ENCODE results near the gene RASA4B. TPM values are rescaled to one million over a fixed set of nuclear protein-coding genes. Genes with fewer than 3 reads are reported as not detected.
A peak's percentile ranks its signal among the peaks of the same experiment; 100 is the strongest.
"Not testable (repeated sequence)": the region's sequence is repeated elsewhere in the genome, so short reads cannot be mapped to it uniquely, and the experiment has no call there.

Gene RASA4B
- total RNA-seq, 2 donors from 2014 or later = 20.0 to 29.8 TPM

GRCh38 chr7:102464577-102465280, 52.8 kb downstream of the RASA4B start, which contains the start of the genes ALKBH4 and LRWD1:
Gene ALKBH4, minus strand, starts transcription at chr7:102464863. Its CDS starts 27 bp downstream, at chr7:102464836.
Gene LRWD1, plus strand, starts transcription at chr7:102464984. Its CDS starts 97 bp downstream, at chr7:102465081.
- no peaks in the 10 kb centered on the region for H3K27me3 Mint-ChIP-seq (ENCODE audit: low read depth)
- ATAC-seq (replicated peaks in 1 of 2) (peak; percentile 96), DNase-seq (peak; percentile 98)
- H3K4me1 Mint-ChIP-seq (ENCODE audit: low read depth) = peaks cover 37% of the 10 kb centered on the region
- peak within 1 kb of the TSS; percentile 94 to 96 for H3K4me3 Mint-ChIP-seq
- peak within 1 kb of the TSS; percentile 79 for H3K27ac Mint-ChIP-seq
- no peaks in the 10 kb centered on the region for H3K9me3 Mint-ChIP-seq
- peaks cover 0 to 2% of the 10 kb centered on the region in 2 donors for H3K36me3 Mint-ChIP-seq (ENCODE audit: insufficient read depth in 2 of 2)

GRCh38 chr7:102463841-102464576, 53.6 kb downstream of the RASA4B start:
- H3K27me3 Mint-ChIP-seq (ENCODE audit: low read depth) = no peaks in the 10 kb centered on the region
- H3K4me1 Mint-ChIP-seq (ENCODE audit: low read depth) = peaks cover 37% of the 10 kb centered on the region
- peak overlapping the region; percentile 94 to 96 for H3K4me3 Mint-ChIP-seq
- no peaks in the 10 kb centered on the region for H3K9me3 Mint-ChIP-seq
- DNase-seq (no peak), ATAC-seq (replicated peaks in 1 of 2) (no peak)
- peak overlapping the region; percentile 79 for H3K27ac Mint-ChIP-seq
- H3K36me3 Mint-ChIP-seq (ENCODE audit: insufficient read depth in 2 of 2) = peaks cover 0 to 3% of the 10 kb centered on the region in 2 donors

GRCh38 chr7:102460467-102460866, 57.1 kb downstream of the RASA4B start:
- Mint-ChIP-seq H3K4me3 (no peak overlapping the region), H3K27ac (no peak overlapping the region), H3K36me3 (ENCODE audit: insufficient read depth in 2 of 2) (peaks cover 0 to 5% of the 10 kb centered on the region in 2 donors), H3K27me3 (ENCODE audit: low read depth) (no peaks in the 10 kb centered on the region), H3K4me1 (ENCODE audit: low read depth) (peaks cover 24% of the 10 kb centered on the region), H3K9me3 (no peaks in the 10 kb centered on the region)
- DNase-seq (no peak), ATAC-seq (replicated peaks in 1 of 2) (no peak)

GRCh38 chr7:102459221-102459844, 58.2 kb downstream of the RASA4B start:
- ATAC-seq (replicated peaks in 1 of 2) = no peak
- Mint-ChIP-seq H3K4me1 (ENCODE audit: low read depth) (peaks cover 24% of the 10 kb centered on the region), H3K27me3 (ENCODE audit: low read depth) (no peaks in the 10 kb centered on the region), H3K9me3 (no peaks in the 10 kb centered on the region), H3K27ac (no peak overlapping the region), H3K4me3 (no peak overlapping the region), H3K36me3 (ENCODE audit: insufficient read depth in 2 of 2) (peaks cover 0 to 5% of the 10 kb centered on the region in 2 donors)
- no peak for DNase-seq

GRCh38 chr7:102457352-102457924, 60.1 kb downstream of the RASA4B start:
- no peak overlapping the region for H3K27ac Mint-ChIP-seq
- DNase-seq = no peak
- ATAC-seq (replicated peaks in 1 of 2) = no peak
- H3K9me3 Mint-ChIP-seq = no peaks in the 10 kb centered on the region
- no peaks in the 10 kb centered on the region for H3K27me3 Mint-ChIP-seq (ENCODE audit: low read depth)
- no peak overlapping the region for H3K4me3 Mint-ChIP-seq
- H3K36me3 Mint-ChIP-seq (ENCODE audit: insufficient read depth in 2 of 2) = peaks cover 0 to 5% of the 10 kb centered on the region in 2 donors
- peaks cover 8% of the 10 kb centered on the region for H3K4me1 Mint-ChIP-seq (ENCODE audit: low read depth)

- no peak overlapping the region for H3K27ac Mint-ChIP-seq
- peaks cover 0 to 3% of the 10 kb centered on the region in 2 donors for H3K36me3 Mint-ChIP-seq (ENCODE audit: insufficient read depth in 2 of 2)
- no peaks in the 10 kb centered on the region for H3K4me1 Mint-ChIP-seq (ENCODE audit: low read depth)
- H3K4me3 Mint-ChIP-seq = no peak overlapping the region
- no peak for DNase-seq
- H3K27me3 Mint-ChIP-seq (ENCODE audit: low read depth) = no peaks in the 10 kb centered on the region
- ATAC-seq (replicated peaks in 1 of 2) = no peak
- no peaks in the 10 kb centered on the region for H3K9me3 Mint-ChIP-seq
Measured at GRCh38 chr7:102456327-102456726, 61.2 kb downstream of the RASA4B start.

GRCh38 chr7:102455596-102455995, 62.0 kb downstream of the RASA4B start:
- no peak overlapping the region for H3K4me3 Mint-ChIP-seq
- no peak overlapping the region for H3K27ac Mint-ChIP-seq
- ATAC-seq (replicated peaks in 1 of 2) (no peak), DNase-seq (no peak)
- H3K27me3 Mint-ChIP-seq (ENCODE audit: low read depth) = no peaks in the 10 kb centered on the region
- no peaks in the 10 kb centered on the region for H3K9me3 Mint-ChIP-seq
- no peaks in the 10 kb centered on the region for H3K4me1 Mint-ChIP-seq (ENCODE audit: low read depth)
- peaks cover 0 to 3% of the 10 kb centered on the region in 2 donors for H3K36me3 Mint-ChIP-seq (ENCODE audit: insufficient read depth in 2 of 2)

GRCh38 chr7:102454932-102455331, 62.6 kb downstream of the RASA4B start:
- not testable (repeated sequence) for H3K9me3 Mint-ChIP-seq; H3K4me1 Mint-ChIP-seq (ENCODE audit: low read depth); ATAC-seq (replicated peaks in 1 of 2); H3K4me3 Mint-ChIP-seq; H3K36me3 Mint-ChIP-seq (ENCODE audit: insufficient read depth in 2 of 2); H3K27ac Mint-ChIP-seq; DNase-seq; H3K27me3 Mint-ChIP-seq (ENCODE audit: low read depth)

- Mint-ChIP-seq H3K4me1 (ENCODE audit: low read depth) (peaks cover 5% of the 10 kb centered on the region), H3K27ac (no peak overlapping the region), H3K27me3 (ENCODE audit: low read depth) (no peaks in the 10 kb centered on the region), H3K36me3 (ENCODE audit: insufficient read depth in 2 of 2) (peaks cover 0 to 3% of the 10 kb centered on the region in 2 donors), H3K9me3 (no peaks in the 10 kb centered on the region), H3K4me3 (no peak overlapping the region)
- DNase-seq (no peak), ATAC-seq (replicated peaks in 1 of 2) (no peak)
Measured at GRCh38 chr7:102454468-102454867, 63.1 kb downstream of the RASA4B start.

GRCh38 chr7:102453319-102453718, 64.3 kb downstream of the RASA4B start:
- Mint-ChIP-seq H3K4me1 (ENCODE audit: low read depth) (peaks cover 5% of the 10 kb centered on the region), H3K9me3 (no peaks in the 10 kb centered on the region), H3K4me3 (no peak overlapping the region), H3K27me3 (ENCODE audit: low read depth) (no peaks in the 10 kb centered on the region), H3K27ac (no peak overlapping the region), H3K36me3 (ENCODE audit: insufficient read depth in 2 of 2) (peaks cover 0 to 2% of the 10 kb centered on the region in 2 donors)
- DNase-seq = no peak
- no peak for ATAC-seq (replicated peaks in 1 of 2)

GRCh38 chr7:102452451-102452850, 65.1 kb downstream of the RASA4B start:
- no peaks in the 10 kb centered on the region for H3K27me3 Mint-ChIP-seq (ENCODE audit: low read depth)
- peaks cover 5% of the 10 kb centered on the region for H3K4me1 Mint-ChIP-seq (ENCODE audit: low read depth)

GRCh38 chr7:102451371-102452054, 66.1 kb downstream of the RASA4B start:
- Mint-ChIP-seq H3K9me3 (no peaks in the 10 kb centered on the region), H3K27ac (no peak overlapping the region), H3K4me3 (no peak overlapping the region), H3K4me1 (ENCODE audit: low read depth) (peaks cover 5% of the 10 kb centered on the region), H3K27me3 (ENCODE audit: low read depth) (no peaks in the 10 kb centered on the region), H3K36me3 (ENCODE audit: insufficient read depth in 2 of 2) (peaks cover 0 to 2% of the 10 kb centered on the region in 2 donors)
- no peak for ATAC-seq (replicated peaks in 1 of 2)
- no peak for DNase-seq

More at GRCh38 chr7:102452451-102452850, 65.1 kb downstream of the RASA4B start:
- DNase-seq (no peak), ATAC-seq (replicated peaks in 1 of 2) (no peak)
- H3K36me3 Mint-ChIP-seq (ENCODE audit: insufficient read depth in 2 of 2) = peaks cover 0 to 2% of the 10 kb centered on the region in 2 donors
- H3K4me3 Mint-ChIP-seq = no peak overlapping the region
- H3K27ac Mint-ChIP-seq = no peak overlapping the region
- no peaks in the 10 kb centered on the region for H3K9me3 Mint-ChIP-seq
